Keratinocyte (primary cell): ENCODE measurements around the gene OR5J2. TPM values are rescaled to one million over a fixed set of nuclear protein-coding genes. Genes with fewer than 3 reads are reported as not detected.

Source experiments
- DNase-seq: peaks from one replicate; pipeline ENCODE4 v3.0.0-alpha.2; 2011; ENCODE audit warnings: low read depth, missing footprints, low spot score
- FAIRE-seq: peaks from 2 replicates; lab custom pipeline; 2011; peaks lifted over from hg19 to GRCh38; lab: Jason Lieb, UNC
- H2AFZ ChIP-seq: 2 replicates; pipeline ENCODE4 v1.6.0; 2012; ENCODE audit warnings: low read length, control low read depth, inconsistent platforms; ENCODE audit not compliant: control insufficient read depth
- H3K27ac ChIP-seq: 2 replicates; pipeline ENCODE4 v1.5.1; 2011; ENCODE audit warnings: low read length; ENCODE audit not compliant: control insufficient read depth, insufficient read depth
- H3K27me3 ChIP-seq: 3 replicates; pipeline ENCODE4 v1.6.0; 2011; ENCODE audit warnings: low read length; ENCODE audit not compliant: control insufficient read depth, insufficient read depth; ENCODE audit errors: extremely low read depth
- H3K36me3 ChIP-seq, 2 experiments: 2 replicates in 1 of 2; 3 replicates in 1 of 2; pipeline ENCODE4 v1.5.1; 2011; ENCODE audit warnings: low read length in 2 of 2, mild to moderate bottlenecking in 1 of 2; ENCODE audit not compliant: control insufficient read depth in 2 of 2, insufficient read depth in 2 of 2; ENCODE audit errors: extremely low read depth in 1 of 2
- H3K4me1 ChIP-seq: 3 replicates; pipeline ENCODE4 v1.5.1; 2011; ENCODE audit warnings: low read length; ENCODE audit not compliant: control insufficient read depth, insufficient read depth; ENCODE audit errors: extremely low read depth
- H3K4me2 ChIP-seq: 3 replicates; pipeline ENCODE4 v1.6.0; 2011; ENCODE audit warnings: low read depth, low read length; ENCODE audit not compliant: control insufficient read depth, insufficient read depth; ENCODE audit errors: extremely low read depth
- H3K4me3 ChIP-seq, 3 experiments: fragments of 200-600 bp in 1 of 3; sonication (generic) in 1 of 3; 2 replicates in 2 of 3; 3 replicates in 1 of 3; pipeline ENCODE4 v1.5.1; 2011 to 2016; ENCODE audit warnings: low read length in 3 of 3, mild to moderate bottlenecking in 3 of 3, control low read depth in 2 of 3, inconsistent platforms in 1 of 3, low read depth in 1 of 3, mixed read lengths in 1 of 3, mixed run types in 1 of 3, moderate library complexity in 1 of 3; ENCODE audit not compliant: control insufficient read depth in 2 of 3, insufficient read depth in 2 of 3; ENCODE audit errors: extremely low read depth in 1 of 3
- H3K79me2 ChIP-seq: 2 replicates; pipeline ENCODE4 v1.6.0; 2012; ENCODE audit warnings: low read length; ENCODE audit not compliant: control insufficient read depth, insufficient read depth
- H3K9ac ChIP-seq: 3 replicates; pipeline ENCODE4 v1.6.0; 2011; ENCODE audit warnings: low read length; ENCODE audit not compliant: control insufficient read depth, insufficient read depth; ENCODE audit errors: extremely low read depth
- H3K9me1 ChIP-seq: 3 replicates; pipeline ENCODE4 v1.6.0; 2011; ENCODE audit warnings: low read length; ENCODE audit not compliant: control insufficient read depth, insufficient read depth; ENCODE audit errors: extremely low read depth
- H3K9me3 ChIP-seq: 2 replicates; pipeline ENCODE4 v1.5.1; 2012; ENCODE audit warnings: low read depth, low read length; ENCODE audit not compliant: control insufficient read depth
- H4K20me1 ChIP-seq: 3 replicates; pipeline ENCODE4 v1.6.0; 2011; ENCODE audit warnings: low read length; ENCODE audit not compliant: control insufficient read depth, insufficient read depth; ENCODE audit errors: extremely low read depth
- CTCF ChIP-seq, 3 experiments: IDR thresholded peaks in 1 of 3; conservative IDR thresholded peaks in 1 of 3; optimal IDR thresholded peaks in 1 of 3; 2 replicates in 2 of 3; 3 replicates in 1 of 3; pipeline versions ENCODE3 to v1.5.1; 2011; ENCODE audit warnings: low read length in 3 of 3, mild to moderate bottlenecking in 3 of 3, moderate library complexity in 2 of 3, control low read depth in 1 of 3, inconsistent platforms in 1 of 3; ENCODE audit not compliant: insufficient read depth in 2 of 3; ENCODE audit errors: extremely low read depth in 1 of 3
- EZH2 ChIP-seq: IDR thresholded peaks from one replicate; pipeline ENCODE4 v1.6.1; 2012; ENCODE audit warnings: inconsistent platforms, mild to moderate bottlenecking, low read length, moderate library complexity
- dilution Hi-C: fragments of 300-500 bp; cut with MboI; formaldehyde crosslinking; loops from one replicate; pipeline ENCODE4 v1.7.0; 2020; ENCODE audit warnings: low sequenced_read_pairs; ENCODE audit not compliant: extremely low pct_ligation_motif_present
- polyA plus RNA-seq, 5 experiments: library from polyadenylated mRNA; depleted of rRNA in 3 of 5; stranded (reverse) in 3 of 5; stranded (forward) in 1 of 5; unstranded in 1 of 5; fragments of >200 nt; gene quantifications; 1 replicate in 1 of 5; 2 replicates in 3 of 5; 3 replicates in 1 of 5; pipeline versions ENCODE4 v1.2.1 to v1.2.3, GENCODE V29; 2011 to 2012; ENCODE audit warnings: missing spikeins in 2 of 5, low read depth in 1 of 5, low replicate concordance in 1 of 5

The OR5J2 gene
- polyA plus RNA-seq, 1 donor (not counting 4 experiments of a cell fraction or from before 2014, with no cell fraction given) = not detected

GRCh38 chr11:56172256-56172830 lies 4.1 kb upstream of the OR5J2 start:
- H3K9me3 ChIP-seq = peaks cover 1% of the 10 kb centered on the region
- no peaks in the 10 kb centered on the region for H3K27me3 ChIP-seq
- no peaks in the 10 kb centered on the region for H3K4me1 ChIP-seq
- H3K4me2 ChIP-seq = no peak overlapping the region
- no peaks in the 10 kb centered on the region for H3K79me2 ChIP-seq
- H2AFZ ChIP-seq = no peak overlapping the region
- FAIRE-seq (no peak), DNase-seq (no peak)
- H3K4me3 ChIP-seq = no peak overlapping the region
- no peaks in the 10 kb centered on the region for H3K9me1 ChIP-seq
- no peak overlapping the region for H3K9ac ChIP-seq
- H3K36me3 ChIP-seq = no peaks in the 10 kb centered on the region
- no peaks in the 10 kb centered on the region for H4K20me1 ChIP-seq
- no peak overlapping the region for H3K27ac ChIP-seq
- TF ChIP-seq EZH2 (no peak), CTCF (optimal IDR thresholded peaks at IDR 0.05 in 1 of 3, IDR thresholded peaks at IDR 0.05 in 1 of 3, conservative IDR thresholded peaks at IDR 0.05 in 1 of 3; ENCODE audit: extremely low read depth in 1 of 3, insufficient read depth in 2 of 3, low read length in 3 of 3) (no peak)
- dilution Hi-C loops = no loop called here

GRCh38 chr11:56183459-56183858 lies 7.0 kb downstream of the OR5J2 start:
- TF ChIP-seq EZH2 = no peak
- no peak for TF ChIP-seq CTCF (optimal IDR thresholded peaks at IDR 0.05 in 1 of 3, IDR thresholded peaks at IDR 0.05 in 1 of 3, conservative IDR thresholded peaks at IDR 0.05 in 1 of 3; ENCODE audit: extremely low read depth in 1 of 3, insufficient read depth in 2 of 3, low read length in 3 of 3)
- Histone ChIP-seq H3K4me1 (no peaks in the 10 kb centered on the region), H3K4me2 (no peak overlapping the region), H3K9me1 (no peaks in the 10 kb centered on the region), H3K4me3 (no peak overlapping the region), H3K36me3 (no peaks in the 10 kb centered on the region), H4K20me1 (no peaks in the 10 kb centered on the region), H3K27me3 (no peaks in the 10 kb centered on the region), H3K9me3 (no peaks in the 10 kb centered on the region), H3K9ac (no peak overlapping the region), H2AFZ (no peak overlapping the region), H3K27ac (no peak overlapping the region), H3K79me2 (no peaks in the 10 kb centered on the region)
- DNase-seq (no peak), FAIRE-seq (no peak)
- dilution Hi-C loops = no loop called here
